NCI-H2081 (cell line): ENCODE data around the gene DENND1A.
"Not testable (repeated sequence)": the region's sequence is repeated elsewhere in the genome, so short reads cannot be mapped to it uniquely, and the experiment has no call there.

Source experiments
- DNase-seq, 2 experiments: peaks; one replicate each; lab custom pipeline; 2025; lab: John Stamatoyannopoulos, UW

Gene DENND1A

GRCh38 chr9:123342247-123342646 lies 587.7 kb downstream of the DENND1A start:
- no peak for DNase-seq

DNA sequence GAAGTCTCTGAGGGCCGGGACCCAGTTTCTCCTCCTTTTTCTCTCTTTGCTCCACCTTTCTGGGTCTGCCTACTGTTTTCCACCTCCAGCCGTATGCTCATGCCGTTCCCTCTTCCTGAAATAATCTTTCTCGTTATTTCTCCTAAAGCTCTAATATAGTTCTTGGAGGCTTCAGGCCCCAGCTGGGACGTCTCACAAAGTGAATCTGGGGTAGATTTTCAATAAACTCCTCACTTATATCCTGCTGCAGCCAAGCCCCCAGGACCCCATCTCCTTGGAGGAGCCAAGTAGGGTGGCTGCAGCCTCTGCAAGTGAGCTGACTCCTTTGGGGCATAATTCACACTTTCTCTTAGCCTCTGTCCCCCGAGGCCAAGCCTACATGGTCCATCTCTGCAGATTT lies 588.1 kb downstream of the DENND1A start:
- no peak for DNase-seq

- DNase-seq, result no peak
Observed at GRCh38 chr9:123339666-123340510, 590.0 kb downstream of the DENND1A start.

- no peak for DNase-seq
Observed at GRCh38 chr9:123338710-123339665, 590.9 kb downstream of the DENND1A start.

GRCh38 chr9:123337971-123338370 lies 592.0 kb downstream of the DENND1A start:
- no peak for DNase-seq

GRCh38 chr9:123336959-123337358 lies 593.0 kb downstream of the DENND1A start:
- no peak for DNase-seq

DNA sequence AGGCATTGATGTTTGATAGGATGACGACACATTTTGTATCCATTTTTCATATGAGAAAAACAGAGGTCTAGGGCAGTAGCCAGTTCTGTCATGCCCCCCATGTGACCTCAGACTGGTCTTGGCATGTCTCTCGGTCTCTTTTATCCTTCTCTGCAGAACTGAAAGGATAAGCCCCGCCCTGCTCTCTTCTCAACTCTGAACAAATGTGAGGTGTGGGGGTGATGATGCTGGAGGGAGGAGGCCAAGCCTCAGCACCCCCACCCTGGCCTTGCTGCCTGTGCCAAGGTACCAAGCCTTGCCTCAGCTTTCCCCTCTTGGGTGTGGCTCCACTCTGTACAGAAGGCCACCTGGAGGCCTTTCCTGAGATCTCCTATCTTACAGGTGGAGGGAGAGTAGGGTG lies 593.5 kb downstream of the DENND1A start:
- no peak for DNase-seq

GRCh38 chr9:123335986-123336329 lies 594.0 kb downstream of the DENND1A start:
- DNase-seq, result no peak

GRCh38 chr9:123335193-123335985 lies 594.5 kb downstream of the DENND1A start:
- no peak for DNase-seq

DNA sequence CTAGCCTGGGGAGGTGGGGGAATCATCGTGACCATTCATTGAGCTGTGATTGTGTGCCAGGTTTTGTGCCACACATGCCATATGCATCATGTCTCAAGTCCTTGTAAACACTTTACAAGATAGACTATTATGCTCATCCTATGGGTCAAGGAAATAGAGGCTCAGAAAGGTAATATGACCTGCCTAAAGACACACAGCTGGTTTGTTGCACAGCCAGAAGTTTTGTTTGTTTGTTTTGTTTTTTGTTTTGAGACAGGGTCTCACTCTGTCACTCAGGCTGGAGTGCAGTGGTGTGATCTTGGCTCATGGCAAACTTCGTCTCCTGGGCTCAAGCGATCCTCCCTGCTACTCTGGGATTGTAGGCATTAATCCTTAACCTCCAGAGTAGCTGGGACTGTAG lies 595.3 kb downstream of the DENND1A start:
- no peak for DNase-seq

GRCh38 chr9:123333058-123333669 lies 596.8 kb downstream of the DENND1A start:
- not testable (repeated sequence) for DNase-seq

DNA sequence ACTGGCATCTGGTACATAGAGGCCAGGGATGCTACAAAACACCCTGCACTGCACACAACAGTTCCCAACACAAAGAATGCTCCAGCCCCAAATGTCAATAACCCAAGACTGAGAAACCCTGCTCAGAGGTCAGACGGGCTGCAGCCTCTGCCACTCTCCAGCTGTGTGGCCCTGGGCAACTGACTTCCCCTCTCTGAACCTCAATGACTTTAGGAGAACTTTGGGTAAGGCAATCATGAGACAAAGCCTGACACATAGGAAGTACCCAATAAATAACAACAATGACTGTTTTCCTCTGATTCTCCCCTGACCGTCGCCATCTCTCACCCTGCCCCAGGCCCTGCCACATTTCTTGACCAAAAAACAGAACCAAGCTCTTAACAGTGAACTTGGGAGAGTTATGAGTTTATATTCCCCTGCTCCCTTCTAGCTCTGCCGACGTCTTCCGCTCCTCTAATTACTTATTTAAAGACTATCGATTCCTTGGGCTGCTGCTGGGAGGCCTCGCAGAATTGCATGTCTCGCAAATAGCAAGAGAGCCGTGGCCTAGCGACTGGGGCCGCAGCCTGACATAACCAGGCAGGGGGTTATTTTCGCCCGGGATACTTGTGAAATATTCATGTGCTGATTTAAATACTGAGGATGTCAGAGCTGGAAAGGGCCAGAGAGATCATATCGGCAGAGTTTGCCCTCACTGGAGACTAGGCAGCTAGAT lies 598.4 kb downstream of the DENND1A start:
- DNase-seq, result no peak
